ENCODE results near the gene DCAF8L2.
"Not testable (repeated sequence)": the region's sequence is repeated elsewhere in the genome, so short reads cannot be mapped to it uniquely, and the experiment has no call there.

Gene DCAF8L2

DNA sequence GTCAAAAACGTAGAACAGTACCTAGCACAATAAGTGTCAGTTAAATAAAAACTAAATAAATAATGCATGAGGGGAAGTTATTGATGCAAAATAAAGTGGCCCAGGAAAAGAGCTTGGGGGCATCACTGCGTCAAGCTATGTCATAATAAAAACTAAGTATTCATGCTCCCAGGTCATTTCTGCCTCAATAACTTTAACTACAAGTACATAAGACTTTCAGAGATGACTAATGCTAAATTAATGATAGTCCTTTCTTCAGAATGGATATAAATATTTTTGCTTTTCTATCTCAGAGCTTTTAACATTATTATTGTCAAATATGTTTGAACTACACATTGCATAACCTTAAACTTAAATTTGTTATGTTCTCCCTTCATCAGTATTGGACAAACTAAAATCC is 125.5 kb downstream of the DCAF8L2 start:
- Histone ChIP-seq H3K4me1 (no peaks in the 10 kb centered on the region), H3K36me3 (replicated peaks) (no peaks in the 10 kb centered on the region), H3K9me3 (no peaks in the 10 kb centered on the region), H3K4me3 (no peak overlapping the region), H3K27me3 (ENCODE audit: low read depth) (no peaks in the 10 kb centered on the region)
- DNase-seq (ENCODE audit: low spot score in 2 of 2), result no peak
- in situ Hi-C loops (cut with MboI; ENCODE audit: low sequenced_read_pairs), result no loop called here

DNA sequence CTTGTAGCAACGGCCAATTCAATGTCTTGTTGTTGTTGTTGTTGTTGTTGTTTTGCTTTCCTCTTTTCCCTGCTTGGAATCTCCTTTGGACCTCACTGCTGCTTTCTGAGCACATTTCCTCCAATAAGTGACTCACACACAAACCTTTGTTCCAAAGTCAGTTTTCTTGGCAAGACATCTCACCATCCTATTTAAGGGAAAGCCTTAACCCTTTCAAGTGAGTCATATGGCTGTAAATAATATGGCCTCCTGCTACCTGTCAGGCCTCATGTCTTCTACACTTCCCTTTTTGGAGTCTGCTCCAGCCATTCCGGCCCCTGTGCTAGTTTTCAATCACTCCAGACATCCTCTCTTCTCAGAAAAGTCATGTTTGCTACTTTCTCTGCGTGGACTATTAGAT is 138.1 kb downstream of the DCAF8L2 start:
- in situ Hi-C loops (cut with MboI; ENCODE audit: low sequenced_read_pairs), result no loop called here

DNA sequence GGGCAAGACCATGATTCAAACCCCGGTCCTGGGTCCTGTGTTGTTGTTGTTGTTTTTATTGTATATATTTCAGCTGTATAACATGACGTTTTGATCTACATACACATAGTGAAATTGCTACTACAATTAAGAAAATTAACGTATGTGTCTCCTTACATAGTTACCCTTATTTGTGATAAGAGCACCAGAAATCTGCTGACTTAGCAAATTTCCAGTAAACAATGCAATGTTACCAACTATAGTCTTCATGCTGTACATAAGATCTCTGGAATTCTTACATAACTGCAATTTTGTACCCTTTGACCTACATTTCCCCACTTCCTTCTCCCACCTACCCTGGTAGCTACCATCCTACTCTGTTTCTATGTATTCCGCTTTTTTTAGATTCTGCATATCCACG is 141.8 kb downstream of the DCAF8L2 start:
- no peaks in the 10 kb centered on the region for H3K27me3 ChIP-seq (ENCODE audit: low read depth)
- in situ Hi-C loops (cut with MboI; ENCODE audit: low sequenced_read_pairs), result no loop called here

More for the DNA sequence above, 138.1 kb downstream of the DCAF8L2 start:
- no peaks in the 10 kb centered on the region for H3K36me3 ChIP-seq (replicated peaks)
- no peak for DNase-seq (ENCODE audit: low spot score in 2 of 2)
- H3K4me3 ChIP-seq, result no peak overlapping the region
- no peaks in the 10 kb centered on the region for H3K9me3 ChIP-seq
- H3K4me1 ChIP-seq, result no peaks in the 10 kb centered on the region
- no peaks in the 10 kb centered on the region for H3K27me3 ChIP-seq (ENCODE audit: low read depth)

DNA sequence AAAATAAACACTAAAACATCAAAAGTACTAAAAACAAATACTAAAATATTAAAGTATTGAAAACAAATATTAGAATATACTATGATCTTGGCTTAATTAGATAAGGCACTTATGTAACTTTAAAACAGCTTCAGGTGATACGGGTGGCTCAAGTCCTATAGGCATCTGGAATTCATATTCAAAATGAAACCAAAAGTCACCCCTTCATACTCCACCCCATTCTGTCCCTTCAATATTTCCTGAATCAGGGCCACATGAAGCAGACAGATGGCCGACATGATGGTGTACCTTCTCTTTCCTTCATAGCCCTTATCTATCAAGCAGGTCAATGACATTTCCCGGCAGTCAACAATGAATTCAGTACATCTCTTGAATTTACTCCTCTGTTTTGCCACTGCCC is 145.8 kb downstream of the DCAF8L2 start:
- Histone ChIP-seq H3K4me3 (no peak overlapping the region), H3K9me3 (no peaks in the 10 kb centered on the region), H3K4me1 (no peaks in the 10 kb centered on the region), H3K27me3 (ENCODE audit: low read depth) (no peaks in the 10 kb centered on the region), H3K36me3 (replicated peaks) (no peaks in the 10 kb centered on the region)
- in situ Hi-C loops (cut with MboI; ENCODE audit: low sequenced_read_pairs), result no loop called here
- no peak for DNase-seq (ENCODE audit: low spot score in 2 of 2)

More for the DNA sequence above, 141.8 kb downstream of the DCAF8L2 start:
- H3K36me3 ChIP-seq (replicated peaks), result no peaks in the 10 kb centered on the region
- DNase-seq (ENCODE audit: low spot score in 2 of 2), result no peak
- H3K4me3 ChIP-seq, result no peak overlapping the region
- H3K4me1 ChIP-seq, result no peaks in the 10 kb centered on the region
- H3K9me3 ChIP-seq, result no peaks in the 10 kb centered on the region

DNA sequence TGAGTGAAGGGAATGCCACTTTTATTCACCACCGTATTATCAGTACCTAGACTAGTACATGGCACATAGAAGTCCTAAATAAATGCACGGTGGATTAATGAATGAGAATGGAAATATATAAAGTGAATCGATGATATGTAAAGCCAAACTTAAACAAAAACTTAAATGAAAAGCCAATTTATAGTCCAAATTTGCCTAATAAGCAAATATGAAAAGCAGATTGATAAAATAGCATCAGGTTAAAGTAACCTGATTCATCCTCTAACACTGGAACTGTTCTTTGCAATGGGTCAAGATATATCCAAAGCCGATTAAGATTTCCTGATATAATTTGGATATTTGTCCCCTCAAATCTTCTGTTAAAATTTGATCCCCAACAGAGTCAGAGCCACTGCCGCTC is 150.8 kb downstream of the DCAF8L2 start:
- H3K27me3 ChIP-seq (ENCODE audit: low read depth), result no peaks in the 10 kb centered on the region
- H3K36me3 ChIP-seq (replicated peaks), result no peaks in the 10 kb centered on the region
- no peaks in the 10 kb centered on the region for H3K4me1 ChIP-seq
- H3K4me3 ChIP-seq, result no peak overlapping the region
- in situ Hi-C loops (cut with MboI; ENCODE audit: low sequenced_read_pairs), result no loop called here
- no peaks in the 10 kb centered on the region for H3K9me3 ChIP-seq
- no peak for DNase-seq (ENCODE audit: low spot score in 2 of 2)

DNA sequence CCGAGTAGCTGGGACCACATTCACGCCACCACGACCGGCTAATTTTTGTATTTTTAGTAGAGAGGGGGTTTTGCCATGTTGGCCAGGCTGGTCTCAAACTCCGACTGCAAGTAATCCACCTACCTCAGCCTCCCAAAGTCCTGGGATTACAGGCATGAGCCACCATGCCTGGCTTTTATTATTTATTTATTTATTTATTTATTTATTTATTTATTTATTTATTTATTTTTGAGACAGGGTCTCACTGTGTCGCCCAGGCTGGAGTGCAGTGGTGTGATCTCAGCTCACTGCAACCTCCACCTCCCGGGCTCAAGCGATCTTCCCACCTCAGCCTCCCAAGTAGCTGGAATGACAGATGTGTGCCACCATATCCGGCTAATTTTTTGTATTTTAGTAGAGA is 153.4 kb downstream of the DCAF8L2 start:
- H3K4me1 ChIP-seq; H3K27me3 ChIP-seq (ENCODE audit: low read depth); H3K9me3 ChIP-seq; in situ Hi-C loops (cut with MboI; ENCODE audit: low sequenced_read_pairs); H3K4me3 ChIP-seq; DNase-seq (ENCODE audit: low spot score in 2 of 2); H3K36me3 ChIP-seq (replicated peaks): not testable (repeated sequence)

DNA sequence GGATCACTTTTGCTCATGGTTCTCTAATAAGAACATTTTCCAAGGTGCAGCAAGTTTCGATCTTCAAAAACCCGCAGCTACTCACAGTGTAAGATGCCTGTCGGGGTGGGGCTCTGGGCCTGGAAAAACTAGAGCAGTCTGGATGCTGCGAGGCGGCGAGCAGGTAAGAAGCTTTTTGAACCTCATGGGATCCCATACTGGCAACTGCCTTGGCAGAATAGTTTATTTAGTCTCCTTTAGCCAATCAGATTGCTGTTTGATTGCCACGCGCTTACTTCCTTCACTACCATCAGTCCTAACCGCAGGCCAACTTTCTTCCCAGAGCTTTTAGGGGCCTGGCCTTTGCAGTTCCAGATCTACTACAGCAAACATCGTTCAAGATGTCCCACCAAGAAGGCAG is 156.4 kb downstream of the DCAF8L2 start:
- H3K4me3 ChIP-seq, result no peak overlapping the region
- no peaks in the 10 kb centered on the region for H3K27me3 ChIP-seq (ENCODE audit: low read depth)
- DNase-seq (ENCODE audit: low spot score in 2 of 2), result no peak
- H3K4me1 ChIP-seq, result no peaks in the 10 kb centered on the region
- no peaks in the 10 kb centered on the region for H3K36me3 ChIP-seq (replicated peaks)
- H3K9me3 ChIP-seq, result no peaks in the 10 kb centered on the region
- in situ Hi-C loops (cut with MboI; ENCODE audit: low sequenced_read_pairs), result no loop called here

DNA sequence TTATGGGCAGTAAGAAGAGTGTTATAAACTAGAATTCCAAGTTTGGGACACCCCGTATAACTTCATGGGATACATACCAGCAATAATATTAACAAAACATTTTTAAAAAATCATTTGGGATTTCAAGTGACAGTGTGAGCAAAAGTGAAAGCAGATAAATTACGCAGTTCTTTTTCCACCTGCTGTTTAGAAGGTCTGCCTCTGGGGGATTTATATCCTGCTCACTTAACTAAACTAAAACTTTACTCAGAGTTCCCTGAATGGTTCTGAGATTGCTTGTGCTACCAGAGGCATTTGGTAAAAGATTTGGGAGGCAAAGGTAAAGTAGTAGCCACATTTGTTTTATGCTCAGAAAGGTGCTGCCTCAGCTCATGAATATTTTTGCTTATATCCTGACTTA is 160.2 kb downstream of the DCAF8L2 start:
- H3K9me3 ChIP-seq; H3K27me3 ChIP-seq (ENCODE audit: low read depth); in situ Hi-C loops (cut with MboI; ENCODE audit: low sequenced_read_pairs); H3K4me3 ChIP-seq; DNase-seq (ENCODE audit: low spot score in 2 of 2); H3K4me1 ChIP-seq; H3K36me3 ChIP-seq (replicated peaks): not testable (repeated sequence)

DNA sequence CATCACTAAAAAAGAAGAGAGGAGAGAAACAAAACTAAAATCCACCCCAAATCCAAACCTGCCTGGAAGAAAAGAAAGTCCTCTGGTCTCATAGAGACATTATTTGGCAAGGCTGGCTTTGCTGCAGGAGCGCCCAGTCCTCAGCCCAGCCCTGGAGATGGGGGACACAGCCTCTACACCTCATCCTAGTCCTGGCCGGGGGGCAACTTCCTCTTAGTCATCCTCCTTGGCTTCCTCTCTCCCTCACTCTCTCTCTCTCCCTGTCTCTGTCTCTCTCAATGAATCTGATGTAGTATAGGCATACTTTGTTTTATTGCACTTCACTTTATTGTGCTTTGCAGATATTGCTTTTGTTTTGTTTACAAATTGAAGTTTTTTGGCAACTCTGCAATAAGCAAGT is 161.8 kb downstream of the DCAF8L2 start:
- no peaks in the 10 kb centered on the region for H3K36me3 ChIP-seq (replicated peaks)
- no peak overlapping the region for H3K4me3 ChIP-seq
- H3K27me3 ChIP-seq (ENCODE audit: low read depth), result no peaks in the 10 kb centered on the region
- H3K4me1 ChIP-seq, result no peaks in the 10 kb centered on the region
- in situ Hi-C loops (cut with MboI; ENCODE audit: low sequenced_read_pairs), result no loop called here
- DNase-seq (ENCODE audit: low spot score in 2 of 2), result no peak
- H3K9me3 ChIP-seq, result no peaks in the 10 kb centered on the region

DNA sequence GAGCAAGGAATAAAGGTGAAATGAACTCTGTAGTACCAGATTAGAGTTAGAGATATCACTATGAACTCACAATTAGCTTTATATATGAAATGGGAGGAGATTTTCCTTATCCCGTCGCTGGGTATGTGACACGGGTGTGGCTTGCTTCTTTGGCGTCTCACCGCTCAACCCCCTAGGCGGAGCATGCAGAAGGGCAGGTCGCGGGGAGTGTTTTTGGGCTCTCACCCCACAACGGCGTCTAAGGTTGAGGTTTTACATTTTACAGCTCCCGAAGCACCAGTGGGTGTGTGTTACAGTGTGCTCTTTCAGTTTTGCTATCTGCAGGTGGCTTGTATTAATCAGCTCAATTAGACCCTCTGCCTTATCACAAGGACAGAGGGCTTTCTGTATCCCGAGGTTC is 175.6 kb downstream of the DCAF8L2 start:
- H3K4me1 ChIP-seq, result no peaks in the 10 kb centered on the region
- no peaks in the 10 kb centered on the region for H3K36me3 ChIP-seq (replicated peaks)
- in situ Hi-C loops (cut with MboI; ENCODE audit: low sequenced_read_pairs), result no loop called here
- H3K27me3 ChIP-seq (ENCODE audit: low read depth), result no peaks in the 10 kb centered on the region
- DNase-seq (ENCODE audit: low spot score in 2 of 2), result no peak
- no peaks in the 10 kb centered on the region for H3K9me3 ChIP-seq
- H3K4me3 ChIP-seq, result no peak overlapping the region

DNA sequence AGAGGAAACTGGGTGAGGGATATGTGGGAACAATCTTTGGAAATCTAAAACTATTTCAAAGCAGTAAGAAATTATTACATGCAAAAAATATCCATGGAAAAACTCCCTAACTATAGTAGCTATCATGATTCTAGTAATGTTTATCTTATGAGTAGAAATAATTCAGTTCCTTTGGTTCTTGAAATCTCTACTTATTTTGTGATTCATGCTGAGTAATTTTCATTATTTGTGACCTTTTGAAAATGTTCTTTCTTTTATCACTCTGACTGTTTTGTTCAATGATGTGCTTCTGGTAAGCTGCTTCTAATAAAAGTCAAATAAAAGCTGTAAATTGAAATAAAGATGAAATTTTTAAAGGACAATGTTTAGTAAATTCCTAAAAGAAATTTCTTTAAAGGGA is 177.2 kb downstream of the DCAF8L2 start:
- no peak for DNase-seq (ENCODE audit: low spot score in 2 of 2)
- no peaks in the 10 kb centered on the region for H3K9me3 ChIP-seq
- no peaks in the 10 kb centered on the region for H3K4me1 ChIP-seq
- H3K36me3 ChIP-seq (replicated peaks), result no peaks in the 10 kb centered on the region
- H3K27me3 ChIP-seq (ENCODE audit: low read depth), result no peaks in the 10 kb centered on the region
- in situ Hi-C loops (cut with MboI; ENCODE audit: low sequenced_read_pairs), result no loop called here
- no peak overlapping the region for H3K4me3 ChIP-seq

DNA sequence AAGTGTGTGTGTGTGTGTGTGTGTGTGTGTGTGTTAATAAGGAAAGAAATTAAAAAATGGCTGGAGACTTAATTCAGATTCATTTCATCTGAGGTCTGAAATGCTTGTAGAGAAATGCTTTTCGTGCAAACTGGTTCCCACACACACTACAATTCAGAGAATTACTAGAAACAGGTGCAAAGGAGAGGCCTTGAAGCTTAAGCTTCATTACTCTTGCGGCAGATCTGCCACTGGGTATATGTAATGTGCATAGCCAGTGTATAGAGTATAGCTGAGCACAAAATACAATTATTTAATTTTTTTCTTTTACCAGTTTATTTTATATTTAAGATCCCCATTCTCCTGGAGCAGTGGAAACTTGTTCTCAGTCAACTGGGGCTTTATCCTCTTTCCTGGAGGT is 185.8 kb downstream of the DCAF8L2 start:
- no peaks in the 10 kb centered on the region for H3K36me3 ChIP-seq (replicated peaks)
- H3K4me3 ChIP-seq, result no peak overlapping the region
- H3K27me3 ChIP-seq (ENCODE audit: low read depth), result no peaks in the 10 kb centered on the region
- H3K9me3 ChIP-seq, result no peaks in the 10 kb centered on the region
- H3K4me1 ChIP-seq, result no peaks in the 10 kb centered on the region
- in situ Hi-C loops (cut with MboI; ENCODE audit: low sequenced_read_pairs), result no loop called here
- DNase-seq (ENCODE audit: low spot score in 2 of 2), result no peak

DNA sequence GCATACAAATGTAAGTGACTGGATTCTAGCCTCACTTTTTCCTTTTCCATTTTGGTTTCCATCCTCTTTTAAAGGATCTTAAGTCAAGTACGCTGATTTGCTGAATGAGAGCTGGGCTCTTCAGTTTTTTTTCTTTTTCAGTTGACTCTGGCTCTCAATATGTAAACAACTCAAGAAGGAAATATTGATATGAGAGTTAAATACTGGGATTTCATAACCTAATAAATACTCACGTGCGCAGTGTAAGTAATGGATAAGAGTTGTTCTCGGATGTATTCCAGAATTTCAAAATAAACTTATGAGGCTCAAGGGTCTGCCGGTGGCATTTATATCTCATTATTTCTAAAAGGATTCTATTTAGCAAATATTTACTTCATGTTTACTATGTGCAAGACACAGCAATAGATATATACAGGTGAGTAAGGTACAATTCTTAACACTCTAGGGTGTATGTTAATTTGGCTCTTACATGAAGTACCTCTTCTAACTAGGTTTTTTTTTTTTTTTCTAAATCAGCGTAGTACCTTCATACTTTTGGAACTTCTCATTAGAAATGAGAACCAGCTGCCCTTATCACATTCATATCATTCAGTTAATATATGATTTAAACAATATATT is 206.6 kb downstream of the DCAF8L2 start:
- DNase-seq (ENCODE audit: low spot score in 2 of 2), result no peak
- in situ Hi-C loops (cut with MboI; ENCODE audit: low sequenced_read_pairs), result no loop called here

DNA sequence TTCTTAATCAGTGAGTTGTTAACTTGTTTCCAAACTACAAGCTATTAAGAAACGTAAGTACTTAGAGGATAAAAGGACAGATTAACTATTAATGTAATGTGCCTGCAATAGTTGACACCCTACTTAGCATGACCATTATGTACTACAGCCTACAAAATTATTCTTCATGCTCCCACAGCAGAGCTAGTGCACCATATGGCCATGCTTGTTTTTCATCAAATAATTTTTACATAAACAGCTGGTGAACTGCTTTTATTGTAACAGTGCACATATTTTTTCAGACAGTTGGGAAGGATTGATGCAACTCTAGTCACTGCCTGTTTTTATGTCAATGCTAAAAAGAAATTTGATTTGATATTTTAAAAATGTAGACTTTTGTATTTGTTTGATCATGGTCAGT is 207.4 kb downstream of the DCAF8L2 start:
- in situ Hi-C loops (cut with MboI; ENCODE audit: low sequenced_read_pairs), result no loop called here

More for the DNA sequence above, 206.6 kb downstream of the DCAF8L2 start:
- Histone ChIP-seq H3K36me3 (replicated peaks) (no peaks in the 10 kb centered on the region), H3K4me1 (no peaks in the 10 kb centered on the region), H3K27me3 (ENCODE audit: low read depth) (no peaks in the 10 kb centered on the region), H3K9me3 (no peaks in the 10 kb centered on the region), H3K4me3 (no peak overlapping the region)

More for the DNA sequence above, 207.4 kb downstream of the DCAF8L2 start:
- Histone ChIP-seq H3K36me3 (replicated peaks) (no peaks in the 10 kb centered on the region), H3K9me3 (no peaks in the 10 kb centered on the region), H3K4me1 (no peaks in the 10 kb centered on the region), H3K4me3 (no peak overlapping the region), H3K27me3 (ENCODE audit: low read depth) (no peaks in the 10 kb centered on the region)
- no peak for DNase-seq (ENCODE audit: low spot score in 2 of 2)
